ENCODE data around the gene TCP11L1.

DNA sequence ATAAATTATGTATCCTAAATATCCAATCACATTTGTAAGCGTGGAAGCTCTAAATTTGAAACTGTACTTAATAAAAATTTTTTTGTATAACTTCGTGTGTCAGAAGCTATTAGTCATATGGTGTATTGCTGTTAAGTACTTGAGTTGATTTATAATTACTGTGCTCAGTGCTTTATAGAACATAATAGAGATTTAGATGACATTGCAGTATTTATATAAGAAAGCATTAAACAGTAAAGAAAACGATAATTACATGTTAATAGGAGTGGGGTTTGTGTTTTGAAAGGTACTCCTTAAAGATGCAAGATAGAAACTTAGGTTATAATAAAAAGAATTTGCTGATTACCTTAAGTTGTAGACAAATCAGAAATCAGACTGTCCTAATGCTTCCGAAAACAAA is 5.9 kb upstream of the TCP11L1 start:
- TF ChIP-seq POLR2A (IDR thresholded peaks at IDR 0.05), result no peak
- TF ChIP-seq, protein P1, sequence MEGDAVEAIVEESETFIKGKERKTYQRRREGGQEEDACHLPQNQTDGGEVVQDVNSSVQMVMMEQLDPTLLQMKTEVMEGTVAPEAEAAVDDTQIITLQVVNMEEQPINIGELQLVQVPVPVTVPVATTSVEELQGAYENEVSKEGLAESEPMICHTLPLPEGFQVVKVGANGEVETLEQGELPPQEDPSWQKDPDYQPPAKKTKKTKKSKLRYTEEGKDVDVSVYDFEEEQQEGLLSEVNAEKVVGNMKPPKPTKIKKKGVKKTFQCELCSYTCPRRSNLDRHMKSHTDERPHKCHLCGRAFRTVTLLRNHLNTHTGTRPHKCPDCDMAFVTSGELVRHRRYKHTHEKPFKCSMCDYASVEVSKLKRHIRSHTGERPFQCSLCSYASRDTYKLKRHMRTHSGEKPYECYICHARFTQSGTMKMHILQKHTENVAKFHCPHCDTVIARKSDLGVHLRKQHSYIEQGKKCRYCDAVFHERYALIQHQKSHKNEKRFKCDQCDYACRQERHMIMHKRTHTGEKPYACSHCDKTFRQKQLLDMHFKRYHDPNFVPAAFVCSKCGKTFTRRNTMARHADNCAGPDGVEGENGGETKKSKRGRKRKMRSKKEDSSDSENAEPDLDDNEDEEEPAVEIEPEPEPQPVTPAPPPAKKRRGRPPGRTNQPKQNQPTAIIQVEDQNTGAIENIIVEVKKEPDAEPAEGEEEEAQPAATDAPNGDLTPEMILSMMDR (IDR thresholded peaks at IDR 0.05), result no peak
- no peak for TF ChIP-seq POLR2AphosphoS5 (IDR thresholded peaks at IDR 0.05)
- TF ChIP-seq EP300 (IDR thresholded peaks at IDR 0.05), result no peak
